ENCODE measurements around the gene SRRM2. TPM values are rescaled to one million over a fixed set of nuclear protein-coding genes. Genes with fewer than 3 reads are reported as not detected.

Gene SRRM2
- polyA plus RNA-seq, 3 donors = 19.0 to 1,186 (median 31.8) TPM

DNA sequence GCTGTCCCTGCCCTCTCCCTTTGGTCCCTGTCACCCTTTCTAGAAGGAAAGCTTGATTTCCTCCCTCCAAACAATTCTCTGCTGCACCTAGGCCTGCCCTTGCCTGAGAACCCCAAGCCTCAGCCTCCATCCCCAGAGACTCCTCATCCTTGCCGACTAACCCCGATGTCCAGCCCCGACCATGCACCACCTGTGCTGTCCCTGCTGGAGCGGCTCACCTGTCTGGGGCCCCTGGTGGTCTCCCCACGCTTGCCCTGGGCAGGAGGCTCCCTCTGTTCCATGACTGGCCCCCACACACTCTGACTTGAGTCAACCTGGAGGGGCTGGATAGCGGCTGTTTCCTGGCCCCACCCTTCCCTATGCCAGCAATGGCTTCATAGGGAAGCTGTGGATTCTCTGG is 12.0 kb upstream of the SRRM2 start:
- H3K4me2 ChIP-seq (replicated peaks; ENCODE audit: extremely low read depth, low read length, poor library complexity, severe bottlenecking) = no peak overlapping the region
- no peak for DNase-seq
- no peak overlapping the region for H3K4me3 ChIP-seq (replicated peaks in 1 of 3; ENCODE audit: low read depth in 2 of 3, low read length in 3 of 3)
- Mint-ChIP-seq H3K4me1 (no peaks in the 10 kb centered on the region), H3K27me3 (ENCODE audit: low read depth in 3 of 3) (peaks cover 0 to 5% (median 3%) of the 10 kb centered on the region in 3 donors), H3K9me3 (no peaks in the 10 kb centered on the region), H3K36me3 (no peaks in the 10 kb centered on the region), H3K4me3 (no peak overlapping the region), H3K27ac (no peak overlapping the region)
- H3K27me3 ChIP-seq (ENCODE audit: control insufficient read depth in 2 of 2, insufficient read depth in 2 of 2, low read length in 2 of 2) = no peaks in the 10 kb centered on the region
- no peak overlapping the region for H3K9ac ChIP-seq (ENCODE audit: insufficient read depth, low read length, poor library complexity, severe bottlenecking)
- TF ChIP-seq, protein P1, sequence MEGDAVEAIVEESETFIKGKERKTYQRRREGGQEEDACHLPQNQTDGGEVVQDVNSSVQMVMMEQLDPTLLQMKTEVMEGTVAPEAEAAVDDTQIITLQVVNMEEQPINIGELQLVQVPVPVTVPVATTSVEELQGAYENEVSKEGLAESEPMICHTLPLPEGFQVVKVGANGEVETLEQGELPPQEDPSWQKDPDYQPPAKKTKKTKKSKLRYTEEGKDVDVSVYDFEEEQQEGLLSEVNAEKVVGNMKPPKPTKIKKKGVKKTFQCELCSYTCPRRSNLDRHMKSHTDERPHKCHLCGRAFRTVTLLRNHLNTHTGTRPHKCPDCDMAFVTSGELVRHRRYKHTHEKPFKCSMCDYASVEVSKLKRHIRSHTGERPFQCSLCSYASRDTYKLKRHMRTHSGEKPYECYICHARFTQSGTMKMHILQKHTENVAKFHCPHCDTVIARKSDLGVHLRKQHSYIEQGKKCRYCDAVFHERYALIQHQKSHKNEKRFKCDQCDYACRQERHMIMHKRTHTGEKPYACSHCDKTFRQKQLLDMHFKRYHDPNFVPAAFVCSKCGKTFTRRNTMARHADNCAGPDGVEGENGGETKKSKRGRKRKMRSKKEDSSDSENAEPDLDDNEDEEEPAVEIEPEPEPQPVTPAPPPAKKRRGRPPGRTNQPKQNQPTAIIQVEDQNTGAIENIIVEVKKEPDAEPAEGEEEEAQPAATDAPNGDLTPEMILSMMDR (IDR thresholded peaks at IDR 0.05) = no peak
- H3K79me2 ChIP-seq (ENCODE audit: insufficient read depth, low read length) = no peaks in the 10 kb centered on the region
- no peaks in the 10 kb centered on the region for H3K9me3 ChIP-seq (replicated peaks in 1 of 2; ENCODE audit: control insufficient read depth in 1 of 2, insufficient read depth in 1 of 2, low read length in 2 of 2)
- H3K27ac ChIP-seq (ENCODE audit: low read depth in 1 of 2, low read length in 2 of 2) = no peak overlapping the region
- no peaks in the 10 kb centered on the region for H3K36me3 ChIP-seq (replicated peaks in 1 of 2; ENCODE audit: control insufficient read depth in 1 of 2, insufficient read depth in 2 of 2, low read length in 2 of 2)
- intact Hi-C loops (cut with micrococcal nuclease) = no loop called here
- H4K20me1 ChIP-seq (ENCODE audit: insufficient read depth, low read length) = no peaks in the 10 kb centered on the region
- WGBS (ENCODE audit: insufficient coverage) = 91% methylated on average over 5 of the region's 6 CpGs
- H3K4me1 ChIP-seq (ENCODE audit: control insufficient read depth in 1 of 2, insufficient read depth in 2 of 2, low read length in 2 of 2) = no peaks in the 10 kb centered on the region
- H2AFZ ChIP-seq (ENCODE audit: insufficient read depth, low read depth, low read length, poor library complexity, severe bottlenecking) = no peak overlapping the region

DNA sequence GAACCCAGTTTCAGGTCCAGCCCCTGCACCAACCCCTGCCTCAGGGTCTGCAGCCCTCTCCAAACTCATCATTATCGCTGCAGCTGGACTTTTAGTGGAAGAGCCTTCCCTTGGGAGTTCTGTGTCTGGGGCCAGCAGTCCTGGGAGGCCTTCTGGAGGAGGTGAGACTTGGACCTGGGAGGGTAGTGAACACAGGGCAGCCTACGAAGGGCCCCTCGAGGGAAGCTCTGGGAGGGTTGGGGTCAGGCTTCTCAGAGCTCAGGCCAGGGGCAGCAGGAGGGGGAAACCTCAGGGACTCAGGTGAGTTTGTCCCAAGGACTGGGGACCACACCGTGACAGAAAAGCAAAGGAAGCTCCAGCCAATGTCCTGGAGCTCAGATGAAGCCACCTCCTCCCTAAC is 11.3 kb upstream of the SRRM2 start:
- no peak overlapping the region for H3K27ac Mint-ChIP-seq
- no peak overlapping the region for H3K4me3 Mint-ChIP-seq
- no peaks in the 10 kb centered on the region for H3K4me1 Mint-ChIP-seq
- TF ChIP-seq, protein P1 (IDR thresholded peaks at IDR 0.05) = no peak
- Histone ChIP-seq H3K4me2 (replicated peaks; ENCODE audit: extremely low read depth, low read length, poor library complexity, severe bottlenecking) (no peak overlapping the region), H3K27ac (ENCODE audit: low read depth in 1 of 2, low read length in 2 of 2) (no peak overlapping the region), H3K4me3 (replicated peaks in 1 of 3; ENCODE audit: low read depth in 2 of 3, low read length in 3 of 3) (no peak overlapping the region), H3K79me2 (ENCODE audit: insufficient read depth, low read length) (no peaks in the 10 kb centered on the region), H3K9me3 (replicated peaks in 1 of 2; ENCODE audit: control insufficient read depth in 1 of 2, insufficient read depth in 1 of 2, low read length in 2 of 2) (no peaks in the 10 kb centered on the region), H3K27me3 (ENCODE audit: control insufficient read depth in 2 of 2, insufficient read depth in 2 of 2, low read length in 2 of 2) (no peaks in the 10 kb centered on the region), H3K36me3 (replicated peaks in 1 of 2; ENCODE audit: control insufficient read depth in 1 of 2, insufficient read depth in 2 of 2, low read length in 2 of 2) (no peaks in the 10 kb centered on the region), H2AFZ (ENCODE audit: insufficient read depth, low read depth, low read length, poor library complexity, severe bottlenecking) (no peak overlapping the region), H3K9ac (ENCODE audit: insufficient read depth, low read length, poor library complexity, severe bottlenecking) (no peak overlapping the region), H3K4me1 (ENCODE audit: control insufficient read depth in 1 of 2, insufficient read depth in 2 of 2, low read length in 2 of 2) (no peaks in the 10 kb centered on the region), H4K20me1 (ENCODE audit: insufficient read depth, low read length) (no peaks in the 10 kb centered on the region)
- H3K9me3 Mint-ChIP-seq = no peaks in the 10 kb centered on the region
- no peaks in the 10 kb centered on the region for H3K36me3 Mint-ChIP-seq
- DNase-seq = no peak
- H3K27me3 Mint-ChIP-seq (ENCODE audit: low read depth in 3 of 3) = peaks cover 0 to 5% (median 3%) of the 10 kb centered on the region in 3 donors
- intact Hi-C loops (cut with micrococcal nuclease) = no loop called here
- WGBS (ENCODE audit: insufficient coverage) = 100% methylated on average over 2 of the region's 4 CpGs

Measured in CD14-positive monocyte (primary cell).